HuH-7 (cell line): Measurements from ENCODE around the gene POLD4.

Experiments
- DNase-seq: peaks from one replicate; pipeline ENCODE4 v3.0.0; 2011; ENCODE audit warnings: low spot score

Gene POLD4

DNA sequence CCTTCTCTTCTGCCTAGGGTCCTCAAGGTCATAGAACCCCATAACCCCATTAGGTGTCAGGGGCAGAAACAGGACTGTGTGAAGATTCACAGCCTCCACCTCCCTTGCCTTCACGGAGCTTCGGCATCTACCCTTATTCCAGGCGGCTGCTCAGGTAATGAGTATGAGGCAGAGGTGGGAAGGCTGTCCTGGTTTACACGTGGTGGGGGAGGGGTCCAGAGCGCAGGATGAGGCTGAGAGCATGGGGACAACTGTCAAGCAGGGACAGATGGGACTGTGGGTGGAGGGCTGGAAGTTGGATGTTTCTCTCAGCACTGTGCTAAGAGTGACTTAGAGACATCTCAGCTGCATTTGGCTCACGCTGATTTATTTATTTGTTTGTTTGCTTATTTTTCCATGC, 34.2 kb upstream of the POLD4 start:
- no peak for DNase-seq

- DNase-seq: no peak
Observed at GRCh38 chr11:67387069-67387468, 33.7 kb upstream of the POLD4 start.

DNA sequence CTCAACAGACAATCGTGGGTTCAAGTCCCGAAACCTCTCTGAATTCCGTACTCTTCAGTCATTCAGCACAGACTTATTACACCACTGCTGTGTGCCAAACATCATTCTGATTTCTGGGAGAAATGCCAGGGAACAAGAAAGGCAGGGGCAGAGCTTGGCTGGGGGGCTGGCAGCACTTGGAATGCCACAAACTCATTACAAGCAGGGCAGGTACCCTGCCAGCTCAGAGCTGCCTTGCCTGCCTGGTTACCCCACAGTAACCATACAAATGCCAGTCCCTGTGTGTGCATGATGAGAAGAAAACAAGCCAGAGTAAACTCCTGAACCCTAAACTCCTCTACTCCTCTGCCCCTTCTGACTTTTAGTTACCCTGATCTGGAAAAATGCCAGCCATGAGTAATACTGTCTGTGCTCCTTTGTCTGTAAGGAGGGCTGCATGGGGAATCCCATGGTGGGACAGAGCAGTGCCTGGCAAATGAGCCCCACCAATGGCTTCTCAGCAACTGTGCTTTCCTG, 31.6 kb upstream of the POLD4 start:
- DNase-seq: no peak

GRCh38 chr11:67382276-67383136, 29.2 kb upstream of the POLD4 start:
- peak; percentile 99 for DNase-seq

DNA sequence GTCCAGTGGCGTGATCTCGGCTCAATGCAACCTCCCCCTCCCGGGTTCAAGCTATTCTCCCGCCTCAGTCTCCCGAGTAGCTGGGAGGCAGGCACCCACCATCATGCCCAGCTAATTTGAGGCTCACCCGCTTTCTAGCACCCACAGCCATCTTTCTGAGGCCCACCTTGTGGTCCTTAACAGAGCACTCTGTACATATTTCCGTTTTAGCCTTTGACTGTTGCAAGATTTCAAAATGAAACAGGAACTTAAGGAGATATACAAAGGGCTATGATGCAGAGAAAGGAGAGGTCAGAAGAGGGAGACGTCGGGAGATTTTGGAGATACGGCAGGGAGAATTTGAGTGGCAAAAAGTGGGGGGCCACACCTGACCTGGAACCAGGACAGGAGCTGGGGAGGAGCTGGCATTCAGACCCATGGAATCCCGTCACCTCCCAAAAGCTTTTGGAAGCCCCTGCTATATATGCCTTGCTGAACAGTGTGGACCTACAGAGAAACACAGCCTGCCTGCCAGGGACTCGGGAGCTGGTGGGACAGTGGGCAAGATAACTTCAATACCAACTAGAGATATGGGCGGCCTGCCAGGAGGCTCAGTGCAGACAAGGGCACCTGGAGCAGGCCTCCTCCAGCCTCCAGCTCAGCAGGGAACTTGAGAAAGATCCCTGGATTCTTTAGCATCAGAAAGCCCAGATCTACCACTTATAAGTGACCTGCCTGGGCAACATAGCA, 28.1 kb upstream of the POLD4 start:
- no peak for DNase-seq

DNA sequence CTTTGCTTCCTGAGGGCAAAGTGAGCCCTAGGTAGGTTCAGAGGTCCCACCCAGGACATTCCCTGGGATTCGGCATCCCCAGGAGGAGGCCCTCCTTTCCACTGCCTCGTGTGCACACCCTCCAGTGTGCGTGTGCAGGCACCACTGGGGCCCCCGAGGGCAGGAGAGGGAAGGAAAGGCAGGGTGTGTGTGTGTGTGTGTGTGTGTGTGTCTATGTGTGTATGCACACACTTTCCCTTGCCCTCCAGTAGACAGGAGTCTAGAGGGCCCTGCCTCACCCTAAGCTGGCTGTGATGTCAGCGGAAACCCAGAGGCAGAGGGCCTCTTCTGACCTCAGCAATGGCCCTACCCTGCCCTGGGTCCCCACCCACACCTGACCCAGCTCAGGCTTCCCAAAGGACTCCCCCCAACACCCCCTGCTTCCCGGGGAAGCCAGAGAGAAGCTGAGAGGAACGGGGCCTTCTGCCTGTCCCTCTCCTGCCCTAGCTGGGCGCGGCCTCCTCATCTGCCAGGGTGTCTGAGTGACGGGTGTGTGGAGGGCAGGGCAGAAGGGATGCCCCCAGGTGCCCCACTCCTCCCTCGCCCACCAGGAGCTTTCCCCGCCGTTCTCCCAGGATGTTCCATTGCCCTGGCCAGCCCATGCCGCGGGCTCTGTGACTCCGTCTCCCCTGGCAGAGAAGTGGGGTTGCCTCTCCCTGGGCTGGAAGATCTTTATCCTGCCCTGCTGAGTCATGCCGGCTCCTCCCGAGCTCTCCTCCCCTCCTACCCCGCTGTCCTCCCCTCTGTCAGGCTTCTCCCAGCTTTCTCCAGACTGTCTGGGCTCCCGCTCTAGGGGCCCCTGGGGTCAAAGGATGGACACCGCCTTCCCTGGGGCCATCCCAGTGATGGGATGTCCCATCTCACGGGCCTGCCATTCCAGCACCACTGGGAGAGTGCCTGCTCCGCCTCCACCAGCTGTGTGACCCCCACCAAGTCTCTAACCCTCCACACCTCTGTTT, 26.0 kb upstream of the POLD4 start:
- DNase-seq: no peak

- DNase-seq: no peak
Observed at GRCh38 chr11:67378544-67378943, 25.2 kb upstream of the POLD4 start.

GRCh38 chr11:67376873-67377808, 23.8 kb upstream of the POLD4 start:
- no peak for DNase-seq

- DNase-seq: no peak
Observed at GRCh38 chr11:67376063-67376820, 22.9 kb upstream of the POLD4 start.

DNA sequence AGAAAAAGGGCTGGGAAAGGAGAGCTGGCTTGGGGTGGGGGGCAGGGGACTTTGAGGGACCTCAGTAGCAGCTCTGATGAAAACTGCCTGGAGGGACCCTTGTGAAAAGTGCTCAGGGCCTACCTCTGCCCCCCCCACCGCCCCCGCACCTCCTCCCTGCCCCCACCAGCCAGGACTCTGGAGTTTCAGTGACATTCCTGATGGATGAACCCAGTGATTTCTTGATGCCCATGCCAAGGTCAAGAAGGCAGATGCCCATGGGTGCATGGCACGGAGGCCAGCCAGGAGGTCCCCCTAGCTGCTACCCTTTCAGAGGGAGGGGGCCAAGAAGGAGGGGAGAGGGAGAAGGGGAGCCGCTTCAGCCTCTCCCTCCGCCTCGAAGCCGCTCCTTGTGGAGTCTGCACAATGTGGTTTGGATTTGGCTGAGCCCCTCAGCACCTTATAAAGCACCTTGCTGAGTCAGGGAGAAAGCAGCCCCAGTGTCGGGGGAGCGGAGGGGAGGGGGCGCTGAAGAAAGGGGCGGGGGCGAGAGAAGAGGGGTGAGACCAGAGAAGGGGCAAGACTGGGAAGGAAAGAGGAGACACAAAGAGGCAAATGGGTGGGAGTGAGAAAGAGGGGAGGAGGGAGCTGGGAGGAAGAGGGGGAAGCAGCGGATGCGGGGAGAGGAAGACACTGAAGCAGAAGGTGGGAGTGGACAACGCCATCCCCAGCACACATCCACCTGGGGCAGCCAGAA, 22.1 kb upstream of the POLD4 start:
- no peak for DNase-seq

GRCh38 chr11:67374571-67375281, 21.4 kb upstream of the POLD4 start:
- no peak for DNase-seq

DNA sequence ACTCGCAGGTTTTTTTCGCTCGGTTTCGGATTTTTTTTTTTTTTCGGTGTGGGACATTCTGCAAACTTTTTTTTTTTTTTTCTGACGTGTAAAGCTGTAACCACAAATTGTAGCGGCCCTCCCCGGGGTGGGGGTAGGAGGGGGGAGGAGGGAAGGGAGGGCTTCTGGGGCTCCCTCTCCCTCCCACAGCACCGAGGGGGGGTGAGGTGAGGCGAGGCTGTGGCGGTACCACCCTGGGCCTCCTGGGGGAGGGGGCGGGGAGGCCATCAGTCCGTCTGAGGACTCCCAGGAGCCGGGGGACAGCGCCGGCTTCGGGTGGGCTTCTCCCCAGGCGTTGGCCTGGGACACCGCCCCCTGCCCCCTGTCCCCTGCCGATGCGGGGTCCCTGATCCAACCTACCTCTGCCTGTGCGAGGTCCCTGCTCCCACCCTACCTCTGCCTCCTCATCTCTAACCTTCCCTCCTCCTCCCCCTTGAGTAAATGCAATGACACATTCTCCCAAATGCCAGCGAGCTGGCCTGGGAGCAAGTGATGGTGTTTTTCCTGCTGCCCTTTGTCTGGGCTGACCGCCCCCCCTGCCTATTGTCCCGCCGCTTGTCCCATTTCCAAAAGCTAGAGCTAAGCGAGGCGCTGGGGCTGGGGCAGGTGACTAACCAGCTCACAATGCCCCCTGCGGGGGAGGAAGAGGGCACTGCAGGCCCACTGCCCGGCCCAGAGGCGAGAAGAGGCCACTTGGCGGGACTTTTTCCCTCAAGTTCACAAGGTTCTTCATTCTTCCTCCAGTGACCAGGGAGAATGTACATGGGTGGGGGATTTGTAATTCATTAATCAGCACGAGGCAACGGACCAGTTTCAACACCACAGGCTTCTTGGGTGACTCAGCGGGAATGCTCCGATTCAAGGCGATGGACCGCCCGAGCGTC, 20.6 kb upstream of the POLD4 start:
- peak; percentile 100 for DNase-seq

- peak; percentile 97 for DNase-seq
Observed at GRCh38 chr11:67372993-67373647, 19.8 kb upstream of the POLD4 start, which contains the start of gene CLCF1. TSS of gene CLCF1 (minus strand) at chr11:67373598. CDS start at chr11:67373539, 59 bp downstream.

DNA sequence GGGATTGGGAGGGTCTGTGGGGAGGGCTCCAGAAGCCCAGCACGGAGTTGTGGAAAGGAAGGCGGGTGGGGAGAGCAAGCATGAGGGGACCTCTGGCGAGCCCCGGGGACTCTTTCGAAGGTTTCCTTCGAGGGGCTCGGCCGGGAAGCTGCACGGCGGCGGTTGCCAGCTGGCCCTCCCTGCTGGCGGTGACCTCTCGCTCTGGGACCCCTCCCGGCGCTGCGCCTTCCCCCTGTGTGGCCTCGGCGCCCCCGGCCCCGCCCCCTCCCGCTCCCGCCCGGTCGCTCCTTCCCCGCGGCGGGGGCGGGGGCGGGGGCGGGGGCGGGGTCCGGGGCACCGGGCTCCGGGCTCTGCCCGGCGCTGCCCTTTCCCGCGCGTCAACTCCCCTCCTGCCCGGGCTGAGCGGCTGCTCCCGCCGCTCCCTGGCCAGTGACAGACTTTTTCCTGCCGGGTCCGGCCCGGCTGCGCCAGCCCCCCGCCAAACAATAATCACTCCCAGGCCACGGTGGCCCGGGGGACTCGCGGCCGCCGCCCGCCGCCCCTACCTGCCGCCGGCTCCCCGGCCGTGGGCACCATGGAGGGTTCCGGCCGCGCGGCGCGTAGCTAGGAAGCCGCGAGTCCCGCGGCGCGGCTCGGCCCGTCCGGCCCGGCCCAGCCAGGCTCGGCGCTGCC, 19.1 kb upstream of the POLD4 start:
- peak; percentile 96 for DNase-seq

DNA sequence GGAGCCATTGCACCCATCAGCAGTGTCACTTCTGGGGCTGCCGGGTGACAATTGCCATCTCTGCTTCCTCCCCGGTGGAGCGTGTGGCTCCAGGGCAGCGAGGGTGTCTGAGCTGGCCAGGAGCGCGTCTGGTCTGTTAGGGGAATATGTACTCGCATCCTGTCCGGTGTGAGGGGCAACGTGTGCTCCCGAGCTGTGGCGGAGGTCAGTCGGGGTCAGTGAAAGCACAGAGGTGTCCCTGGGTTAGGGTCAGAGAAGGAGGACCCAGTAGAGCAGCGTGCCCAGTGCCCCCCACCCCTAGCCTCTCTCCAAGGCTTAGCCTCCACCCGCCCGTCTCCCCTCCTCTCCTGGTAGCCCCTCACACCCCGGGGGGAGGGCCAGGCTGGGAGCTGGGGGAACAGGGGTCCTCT, 18.6 kb upstream of the POLD4 start:
- peak; percentile 87 for DNase-seq

GRCh38 chr11:67371189-67371910, 18.0 kb upstream of the POLD4 start:
- DNase-seq: peak; percentile 100
